NCI-H2081 treated with DMSO at 0.1 percent for 48 hours (cell line): ENCODE data around the gene EFHC2.
"Not testable (repeated sequence)": the region's sequence is repeated elsewhere in the genome, so short reads cannot be mapped to it uniquely, and the experiment has no call there.

Experiments used
- DNase-seq: peaks from one replicate; lab custom pipeline; 2025; lab: John Stamatoyannopoulos, UW

Gene EFHC2

GRCh38 chrX:44291468-44292092 is 51.9 kb downstream of the EFHC2 start:
- no peak for DNase-seq

DNA sequence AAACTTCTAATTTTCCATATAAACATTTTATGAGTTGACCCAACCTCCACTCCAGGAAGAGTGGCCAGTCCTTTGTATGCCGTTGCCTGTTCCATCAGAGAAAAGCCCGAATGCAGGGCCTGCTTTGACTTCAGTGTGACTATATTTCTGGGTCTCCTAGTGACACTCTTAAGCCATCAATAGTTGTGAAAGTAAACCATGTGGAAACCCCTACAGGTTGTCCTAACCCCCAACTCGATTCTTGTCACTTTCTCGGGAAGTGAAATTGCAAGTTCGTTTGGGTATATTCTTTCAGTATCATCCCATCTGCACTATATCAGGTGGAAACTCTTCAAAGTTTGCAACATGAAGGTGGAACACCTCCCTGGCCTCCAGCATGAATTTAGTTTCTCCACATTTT is 52.8 kb downstream of the EFHC2 start:
- DNase-seq = no peak

- DNase-seq = no peak
Observed at GRCh38 chrX:44282753-44283152, 60.7 kb downstream of the EFHC2 start.

DNA sequence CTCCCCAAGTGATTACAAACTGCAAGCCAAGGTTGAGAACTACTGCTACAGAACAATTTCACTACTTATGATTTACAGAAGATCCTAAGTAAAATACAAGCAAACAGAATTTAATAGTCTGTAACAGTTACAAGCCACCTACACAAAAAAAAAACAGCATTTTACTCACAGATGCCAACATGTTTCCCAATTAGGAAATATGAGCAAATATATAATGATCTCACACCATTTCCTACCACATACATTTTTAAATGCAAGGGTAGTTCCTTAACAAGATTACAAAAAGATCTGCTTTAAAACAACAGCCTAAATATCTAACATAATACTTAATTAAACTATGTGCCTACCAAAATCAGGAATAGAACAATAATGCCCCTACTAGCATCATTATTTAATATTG is 63.4 kb downstream of the EFHC2 start:
- DNase-seq = no peak

DNA sequence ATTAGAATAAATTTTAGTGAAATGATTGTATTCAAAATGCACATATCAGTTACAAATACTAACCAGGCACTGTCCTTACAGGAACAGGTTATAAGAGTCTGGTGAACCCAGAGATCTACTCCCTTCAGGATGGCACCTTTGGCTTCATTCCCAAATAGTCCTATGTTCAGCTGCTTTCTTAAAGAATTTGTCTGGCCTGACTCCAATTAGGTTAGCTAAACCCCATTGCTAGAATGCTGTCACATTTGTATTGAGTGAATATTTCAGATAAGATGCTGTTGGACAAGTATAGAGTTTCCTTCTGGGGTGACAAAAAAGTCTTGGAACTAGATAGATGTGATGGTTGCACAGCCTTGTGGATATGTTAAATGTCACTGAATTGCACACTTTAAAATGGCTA is 69.4 kb downstream of the EFHC2 start:
- no peak for DNase-seq

DNA sequence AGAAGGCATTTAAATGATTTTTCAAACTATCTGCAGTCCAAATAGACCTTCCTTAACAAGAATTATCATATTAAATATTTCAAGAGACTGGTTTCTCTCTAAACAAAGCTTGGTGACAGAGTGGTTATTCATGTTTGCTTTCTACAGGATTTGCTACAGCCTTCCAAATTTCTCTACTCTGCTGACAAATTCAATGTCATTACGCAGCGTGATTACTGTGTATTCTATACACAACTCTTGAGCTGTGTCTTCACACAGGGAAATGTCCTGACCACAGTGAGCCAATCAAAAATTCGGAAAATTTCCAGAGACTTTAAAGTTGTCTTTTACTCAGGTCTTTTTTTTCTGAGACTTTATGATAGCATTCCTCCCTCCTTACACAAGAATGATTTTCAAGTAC is 75.6 kb downstream of the EFHC2 start:
- no peak for DNase-seq

- no peak for DNase-seq
Observed at GRCh38 chrX:44267116-44267515, 76.4 kb downstream of the EFHC2 start.

DNA sequence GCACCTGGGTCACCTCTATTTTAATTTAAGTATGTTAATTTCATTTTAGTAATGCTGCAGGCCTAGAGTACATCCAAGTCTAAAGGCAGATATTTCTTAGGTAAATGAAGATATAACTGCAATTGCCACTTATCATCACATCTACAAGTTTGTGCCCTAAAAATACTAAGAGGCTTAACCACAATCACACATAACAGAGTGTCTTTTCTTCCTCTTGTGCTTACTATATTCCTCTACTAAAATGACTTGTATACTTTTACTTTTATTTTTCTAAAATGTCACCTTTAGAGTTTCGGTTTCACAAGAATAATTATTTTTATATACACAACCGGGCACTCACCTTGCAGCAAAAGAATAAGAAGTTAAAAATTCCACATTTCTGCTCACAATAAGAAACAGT is 77.9 kb downstream of the EFHC2 start:
- no peak for DNase-seq

DNA sequence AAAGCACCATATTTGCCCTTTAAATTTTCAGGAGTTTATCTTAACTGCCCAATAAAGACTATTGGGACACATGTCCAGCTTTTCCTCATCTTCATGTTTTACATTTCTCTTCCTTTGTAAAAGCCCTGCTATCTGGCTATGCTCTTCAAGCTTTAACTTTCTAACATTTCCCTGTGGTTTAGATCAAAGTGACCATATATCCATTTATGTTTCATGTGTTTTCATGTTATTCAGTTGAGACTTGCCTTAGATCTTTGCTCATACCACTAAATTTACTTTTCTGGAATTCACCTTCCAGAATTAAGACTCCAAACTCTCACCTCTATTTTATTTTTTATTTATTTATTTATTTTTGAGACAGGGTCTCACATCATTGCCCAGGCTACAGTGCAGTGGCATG is 78.5 kb downstream of the EFHC2 start:
- no peak for DNase-seq

DNA sequence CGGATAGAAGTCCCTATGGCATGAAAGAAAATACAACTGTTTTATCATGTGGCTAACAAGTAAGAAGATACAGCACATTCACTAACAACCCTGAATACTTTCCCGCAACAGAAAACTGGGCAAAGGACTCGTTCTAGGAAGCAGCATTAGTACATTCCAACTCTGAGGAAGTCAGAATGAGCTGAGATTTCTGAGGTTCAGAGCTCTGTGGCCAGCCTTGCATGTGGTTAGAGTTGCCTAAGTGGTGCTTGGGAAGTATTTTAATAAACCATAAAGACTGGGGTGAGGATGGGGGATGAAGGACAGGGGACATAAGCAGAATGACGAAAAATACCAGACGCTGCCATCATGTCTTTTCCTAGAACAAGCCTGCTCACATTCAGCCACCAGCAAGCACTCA is 82.2 kb downstream of the EFHC2 start:
- no peak for DNase-seq

- no peak for DNase-seq
Observed at GRCh38 chrX:44260609-44261008, 82.9 kb downstream of the EFHC2 start.

DNA sequence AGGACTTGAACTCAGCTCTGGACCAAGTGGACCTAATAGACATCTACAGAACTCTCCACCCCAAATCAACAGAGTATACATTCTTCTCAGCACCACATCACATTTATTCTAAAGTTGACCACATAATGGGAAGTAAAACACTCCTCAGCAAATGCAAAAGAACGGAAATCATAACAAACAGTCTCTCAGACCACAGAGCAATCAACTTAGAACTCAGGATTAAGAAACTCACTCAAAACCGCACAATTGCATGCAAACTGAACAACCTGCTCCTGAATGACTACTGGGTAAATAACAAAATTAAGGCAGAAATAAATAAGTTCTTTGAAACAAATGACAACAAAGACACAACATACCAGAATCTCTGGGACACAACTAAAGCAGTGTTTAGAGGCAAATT is 87.7 kb downstream of the EFHC2 start:
- not testable (repeated sequence) for DNase-seq

DNA sequence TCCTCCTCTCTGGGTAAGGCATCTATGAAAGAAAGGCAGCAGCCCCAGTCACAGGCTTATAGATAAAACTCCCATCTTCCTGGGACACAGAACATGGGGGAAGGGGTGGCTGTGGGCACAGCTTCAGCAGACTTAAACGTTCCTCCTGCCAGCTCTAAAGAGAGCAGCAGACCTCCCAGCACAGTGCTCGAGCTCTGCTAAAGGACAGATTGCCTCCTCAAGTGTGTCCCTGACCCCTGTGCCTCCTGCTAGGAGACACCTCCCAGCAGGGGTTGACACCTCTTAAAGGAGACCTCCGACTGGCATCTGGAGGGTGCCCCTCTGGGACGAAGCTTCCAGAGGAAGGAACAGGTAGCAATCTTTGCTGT is 89.9 kb downstream of the EFHC2 start:
- DNase-seq = no peak

DNA sequence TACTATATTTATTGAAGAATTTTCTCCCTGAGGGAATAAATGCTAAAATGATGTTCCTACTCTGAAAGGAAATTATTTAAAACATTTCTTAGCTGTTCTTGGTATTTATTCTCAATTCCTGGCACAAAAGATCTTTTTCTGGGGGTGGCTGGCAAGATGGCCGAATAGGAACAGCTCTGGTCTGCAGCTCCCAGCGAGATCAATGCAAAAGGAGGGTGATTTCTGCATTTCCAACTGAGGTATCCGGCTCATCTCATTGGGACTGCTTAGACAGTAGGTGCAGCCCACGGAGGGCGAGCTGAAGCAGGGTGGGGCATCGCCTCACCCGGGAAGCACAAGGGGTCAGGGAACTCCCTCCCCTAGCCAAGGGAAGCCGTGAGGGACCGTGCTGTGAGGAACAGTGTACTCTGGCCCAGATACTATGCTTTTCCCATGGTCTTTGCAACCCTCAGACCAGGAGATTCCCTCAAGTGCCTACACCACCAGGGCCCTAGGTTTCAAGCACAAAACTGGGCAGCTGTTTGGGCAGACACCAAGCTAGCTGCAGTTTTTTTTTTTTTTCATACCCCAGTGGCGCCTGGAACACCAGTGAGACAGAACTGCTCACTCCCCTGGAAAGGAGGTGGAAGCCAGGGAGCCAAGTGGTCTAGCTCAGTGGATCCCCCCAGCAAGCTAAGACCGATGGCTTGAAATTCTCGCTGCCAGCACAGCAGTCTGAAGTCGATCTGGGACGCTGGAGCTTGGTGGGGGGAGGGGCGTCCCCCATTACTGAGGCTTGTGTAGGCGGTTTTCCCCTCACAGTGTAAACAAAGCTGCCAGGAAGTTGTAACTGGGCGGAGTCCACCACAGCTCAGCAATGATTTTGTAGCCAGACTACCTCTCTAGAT is 90.5 kb downstream of the EFHC2 start:
- DNase-seq = not testable (repeated sequence)

DNA sequence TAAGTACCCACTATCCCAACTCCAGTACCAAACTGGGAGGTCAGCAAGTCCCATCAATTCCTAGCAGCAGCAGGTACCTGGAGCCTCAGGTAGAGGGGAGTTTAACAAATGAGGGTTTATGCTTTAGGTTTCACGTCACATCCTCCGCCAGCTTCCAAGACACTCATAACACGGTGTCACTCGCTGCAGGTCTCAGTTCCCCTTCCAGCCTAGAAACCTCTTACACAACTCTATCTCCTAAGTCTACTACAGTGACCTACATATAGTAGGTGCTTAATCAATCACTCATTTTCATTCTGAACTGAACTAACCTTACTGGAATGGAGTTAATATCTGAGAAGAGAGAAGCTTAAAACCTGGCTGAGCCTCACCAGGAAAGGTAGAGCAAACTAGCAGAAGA is 96.0 kb downstream of the EFHC2 start:
- DNase-seq = no peak

DNA sequence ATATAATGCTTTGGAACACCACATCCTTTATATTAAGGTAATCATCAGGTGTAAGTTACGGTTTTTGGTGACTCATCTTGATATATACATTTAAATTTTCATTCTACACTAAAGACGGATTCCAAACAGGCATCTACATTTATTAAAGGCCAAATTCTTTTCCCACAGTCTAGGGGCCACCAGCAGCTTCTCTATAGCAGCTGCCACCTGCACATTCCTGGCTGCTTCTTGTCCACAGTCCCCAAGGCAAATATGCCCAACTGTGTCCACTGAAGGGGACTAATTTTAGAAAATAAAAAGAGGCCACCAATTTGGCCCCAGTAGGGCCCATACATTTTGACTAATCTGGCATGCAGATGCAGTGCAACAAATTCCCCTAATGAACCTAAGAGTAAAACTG is 96.6 kb downstream of the EFHC2 start:
- no peak for DNase-seq

DNA sequence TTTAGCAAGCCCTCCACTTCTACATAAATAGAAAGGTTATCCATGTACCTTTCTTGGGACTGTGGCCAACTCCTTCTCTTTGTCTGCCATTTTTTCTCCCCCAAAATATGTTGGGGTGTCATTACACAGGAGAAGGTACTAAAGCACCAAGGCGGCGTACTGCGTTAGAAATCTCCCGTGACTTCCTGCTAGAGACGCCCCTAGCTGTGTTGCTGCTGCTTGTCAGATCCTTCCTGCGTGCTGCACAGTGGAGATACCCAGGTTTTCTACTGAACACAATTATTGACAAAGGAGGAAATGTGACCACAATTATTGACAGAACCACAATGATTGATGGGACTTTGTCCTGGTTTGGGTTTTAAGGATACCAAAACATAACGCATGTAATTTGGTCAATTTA is 97.7 kb downstream of the EFHC2 start:
- no peak for DNase-seq

GRCh38 chrX:44244008-44244407 is 99.5 kb downstream of the EFHC2 start:
- DNase-seq = peak; percentile 27

GRCh38 chrX:44241546-44241945 is 101.9 kb downstream of the EFHC2 start:
- DNase-seq = no peak

DNA sequence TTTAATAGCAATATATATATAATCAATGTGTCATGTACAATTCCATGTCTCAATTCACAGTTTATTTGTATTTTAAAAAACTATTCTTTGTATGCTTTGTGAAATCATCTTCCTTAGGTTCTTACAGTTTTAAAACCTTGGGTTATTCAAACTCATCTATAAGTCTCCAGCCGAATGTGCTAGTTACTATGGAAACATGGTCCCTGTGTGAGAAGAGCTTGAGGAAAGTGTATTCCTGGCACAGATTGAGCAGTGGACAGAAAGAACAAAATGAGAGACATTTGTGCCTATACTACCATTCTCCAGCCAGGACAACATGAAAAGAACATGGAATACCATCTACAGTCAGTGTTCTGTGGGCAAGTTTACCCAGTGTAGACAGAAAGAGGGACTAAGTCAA is 103.4 kb downstream of the EFHC2 start:
- no peak for DNase-seq

- no peak for DNase-seq
Observed at GRCh38 chrX:44239036-44239435, 104.4 kb downstream of the EFHC2 start.

GRCh38 chrX:44235534-44235933 is 107.9 kb downstream of the EFHC2 start:
- no peak for DNase-seq

- no peak for DNase-seq
Observed at GRCh38 chrX:44234541-44234940, 108.9 kb downstream of the EFHC2 start.

DNA sequence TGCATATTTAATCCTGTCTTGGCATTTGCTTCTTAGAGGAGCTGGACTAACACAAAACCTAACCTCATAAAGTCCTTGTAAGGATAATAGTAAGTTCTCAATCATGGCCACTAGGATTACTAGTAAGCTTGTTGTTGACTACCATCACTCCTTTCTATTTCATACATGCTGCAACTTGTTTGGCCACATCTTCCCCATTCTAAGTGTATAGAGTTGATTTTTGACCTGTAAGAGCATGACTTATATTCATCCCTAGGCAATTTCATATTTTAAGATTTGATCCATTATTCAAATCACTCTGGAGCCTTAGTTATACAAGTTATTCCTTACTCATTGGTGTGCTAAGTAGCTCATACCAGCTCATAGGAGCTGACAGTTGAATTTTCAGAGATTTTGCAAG is 109.4 kb downstream of the EFHC2 start:
- no peak for DNase-seq
